Ovary (tissue), 3 donors: ENCODE measurements around the gene ADAMTS6.

Source experiments
- CTCF ChIP-seq, 3 donors: fragments of 450-650 bp in 2 of 3; fragments of 200-600 bp in 1 of 3; IDR thresholded peaks; one replicate each; pipeline versions ENCODE4 v1.5.1 to v1.8.0; 2016 to 2022; ENCODE audit warnings: antibody characterized with exemption in 3 of 3, mild to moderate bottlenecking in 1 of 3
- EP300 ChIP-seq: sonication (generic); formaldehyde crosslinking; IDR thresholded peaks from one replicate; pipeline ENCODE4 v1.6.1; 2017; ENCODE audit warnings: antibody characterized with exemption
- POLR2A ChIP-seq: fragments of 450-650 bp; IDR thresholded peaks from one replicate; pipeline ENCODE4 v1.6.1; 2017; ENCODE audit warnings: antibody characterized with exemption, mild to moderate bottlenecking, moderate library complexity
- donor health status: DM: no; HTN: no; CAD: no.

- TF ChIP-seq CTCF (IDR thresholded peaks at IDR 0.05) (no peak), POLR2A (no peak), EP300 (no peak)
Observed at GRCh38 chr5:65299861-65300260, 181.9 kb downstream of the ADAMTS6 start.
